ENCODE measurements around the gene STXBP1. TPM values are rescaled to one million over a fixed set of nuclear protein-coding genes. Genes with fewer than 3 reads are reported as not detected.

STXBP1 gene
- total RNA-seq, 2 experiments from 2014 or later: 1.9 to 3.4 TPM

DNA sequence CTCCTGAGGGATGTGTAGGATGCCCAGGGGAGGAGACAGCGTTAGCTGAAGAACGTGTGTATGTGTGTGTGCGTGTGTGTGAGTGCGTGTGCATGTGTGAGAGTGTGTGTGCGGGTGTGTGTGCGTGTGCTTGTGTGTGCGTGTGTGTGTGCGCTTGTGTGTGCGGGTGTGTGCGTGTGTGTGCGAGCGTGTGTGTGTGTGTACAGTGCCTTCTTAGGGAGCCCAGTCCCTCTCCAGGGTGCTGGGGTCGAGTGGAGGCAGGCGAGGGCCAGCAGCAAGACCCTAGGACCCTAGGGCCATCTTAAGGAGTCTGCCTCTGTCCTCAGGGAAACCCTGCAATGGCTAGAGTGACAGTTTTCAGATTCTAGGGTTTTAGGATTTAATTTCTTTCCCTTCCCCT lies 26.0 kb upstream of the STXBP1 start:
- TF ChIP-seq, protein P1, sequence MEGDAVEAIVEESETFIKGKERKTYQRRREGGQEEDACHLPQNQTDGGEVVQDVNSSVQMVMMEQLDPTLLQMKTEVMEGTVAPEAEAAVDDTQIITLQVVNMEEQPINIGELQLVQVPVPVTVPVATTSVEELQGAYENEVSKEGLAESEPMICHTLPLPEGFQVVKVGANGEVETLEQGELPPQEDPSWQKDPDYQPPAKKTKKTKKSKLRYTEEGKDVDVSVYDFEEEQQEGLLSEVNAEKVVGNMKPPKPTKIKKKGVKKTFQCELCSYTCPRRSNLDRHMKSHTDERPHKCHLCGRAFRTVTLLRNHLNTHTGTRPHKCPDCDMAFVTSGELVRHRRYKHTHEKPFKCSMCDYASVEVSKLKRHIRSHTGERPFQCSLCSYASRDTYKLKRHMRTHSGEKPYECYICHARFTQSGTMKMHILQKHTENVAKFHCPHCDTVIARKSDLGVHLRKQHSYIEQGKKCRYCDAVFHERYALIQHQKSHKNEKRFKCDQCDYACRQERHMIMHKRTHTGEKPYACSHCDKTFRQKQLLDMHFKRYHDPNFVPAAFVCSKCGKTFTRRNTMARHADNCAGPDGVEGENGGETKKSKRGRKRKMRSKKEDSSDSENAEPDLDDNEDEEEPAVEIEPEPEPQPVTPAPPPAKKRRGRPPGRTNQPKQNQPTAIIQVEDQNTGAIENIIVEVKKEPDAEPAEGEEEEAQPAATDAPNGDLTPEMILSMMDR (IDR thresholded peaks at IDR 0.05): no peak
- CTCF ChIA-PET: no interaction called here
- H3K4me1 Mint-ChIP-seq (ENCODE audit: low read depth): no peaks in the 10 kb centered on the region
- H3K36me3 Mint-ChIP-seq (ENCODE audit: low read depth): no peaks in the 10 kb centered on the region
- POLR2A ChIA-PET: no interaction called here
- no peak overlapping the region for H3K27ac ChIP-seq (ENCODE audit: low read depth in 1 of 2, low read length in 2 of 2)
- no peak for ATAC-seq (ENCODE audit: poor library complexity)
- no peak overlapping the region for H3K27ac Mint-ChIP-seq
- no peaks in the 10 kb centered on the region for H3K9me3 Mint-ChIP-seq
- no peak overlapping the region for H3K4me3 ChIP-seq (ENCODE audit: low read length)
- no peaks in the 10 kb centered on the region for H3K36me3 ChIP-seq (ENCODE audit: insufficient read depth, low read length)
- intact Hi-C loops (cut with DNase I, micrococcal nuclease): loop anchor here (1.0 to 10.0 kb wide), 4 partner anchors 82 to 645 kb away; no protein-coding TSS in a partner anchor
- DNase-seq: no peak
- no peaks in the 10 kb centered on the region for H3K9me3 ChIP-seq (ENCODE audit: control insufficient read depth in 1 of 2, insufficient read depth in 1 of 2, low read length in 2 of 2)
- H3K4me3 Mint-ChIP-seq: no peak overlapping the region
- H3K27me3 ChIP-seq (ENCODE audit: control insufficient read depth in 1 of 2, insufficient read depth in 2 of 2, low read length in 2 of 2): no peaks in the 10 kb centered on the region
- H3K27me3 Mint-ChIP-seq: peaks cover 20% of the 10 kb centered on the region
- H3K4me1 ChIP-seq (ENCODE audit: insufficient read depth, low read length): peaks cover 4% of the 10 kb centered on the region

- ATAC-seq (ENCODE audit: poor library complexity) (peak; percentile 43), DNase-seq (peak; percentile 33 to 82 (median 52))
- Histone ChIP-seq H3K4me3 (ENCODE audit: low read length) (no peak overlapping the region), H3K36me3 (ENCODE audit: insufficient read depth, low read length) (no peaks in the 10 kb centered on the region), H3K9me3 (ENCODE audit: control insufficient read depth in 1 of 2, insufficient read depth in 1 of 2, low read length in 2 of 2) (no peaks in the 10 kb centered on the region), H3K27me3 (ENCODE audit: control insufficient read depth in 1 of 2, insufficient read depth in 2 of 2, low read length in 2 of 2) (no peaks in the 10 kb centered on the region), H3K27ac (ENCODE audit: low read depth in 1 of 2, low read length in 2 of 2) (no peak overlapping the region), H3K4me1 (ENCODE audit: insufficient read depth, low read length) (peaks cover 4% of the 10 kb centered on the region)
- H3K27me3 Mint-ChIP-seq: peaks cover 20% of the 10 kb centered on the region
- no peaks in the 10 kb centered on the region for H3K9me3 Mint-ChIP-seq
- H3K4me3 Mint-ChIP-seq: no peak overlapping the region
- intact Hi-C loops (cut with DNase I, micrococcal nuclease): loop anchor here (1.0 to 10.0 kb wide), 4 partner anchors 82 to 646 kb away; no protein-coding TSS in a partner anchor
- TF ChIP-seq, protein P1 (IDR thresholded peaks at IDR 0.05): peak; percentile 65
- ChIA-PET CTCF (no interaction called here), POLR2A (interaction anchor here (0.6 kb wide), 1 partner anchor 303 kb away, joined by 3 read pairs; no protein-coding TSS in a partner anchor)
- no peaks in the 10 kb centered on the region for H3K4me1 Mint-ChIP-seq (ENCODE audit: low read depth)
- no peak overlapping the region for H3K27ac Mint-ChIP-seq
- H3K36me3 Mint-ChIP-seq (ENCODE audit: low read depth): no peaks in the 10 kb centered on the region
These were observed 25.5 kb upstream of the STXBP1 start for GRCh38 chr9:127586537-127586936.

- no peak for DNase-seq
- Mint-ChIP-seq H3K4me3 (no peak overlapping the region), H3K9me3 (no peaks in the 10 kb centered on the region), H3K36me3 (ENCODE audit: low read depth) (no peaks in the 10 kb centered on the region), H3K4me1 (ENCODE audit: low read depth) (no peaks in the 10 kb centered on the region), H3K27ac (no peak overlapping the region), H3K27me3 (peaks cover 20% of the 10 kb centered on the region)
- no peak overlapping the region for H3K27ac ChIP-seq (ENCODE audit: low read depth in 1 of 2, low read length in 2 of 2)
- ATAC-seq (ENCODE audit: poor library complexity): no peak
- H3K4me3 ChIP-seq (ENCODE audit: low read length): no peak overlapping the region
- intact Hi-C loops (cut with DNase I, micrococcal nuclease): loop anchor here (2.0 to 10.0 kb wide), 2 partner anchors 643 to 647 kb away; no protein-coding TSS in a partner anchor
- no peaks in the 10 kb centered on the region for H3K9me3 ChIP-seq (ENCODE audit: control insufficient read depth in 1 of 2, insufficient read depth in 1 of 2, low read length in 2 of 2)
- TF ChIP-seq, protein P1 (IDR thresholded peaks at IDR 0.05): no peak
- CTCF ChIA-PET: no interaction called here
- H3K36me3 ChIP-seq (ENCODE audit: insufficient read depth, low read length): no peaks in the 10 kb centered on the region
- no peaks in the 10 kb centered on the region for H3K27me3 ChIP-seq (ENCODE audit: control insufficient read depth in 1 of 2, insufficient read depth in 2 of 2, low read length in 2 of 2)
- peaks cover 4% of the 10 kb centered on the region for H3K4me1 ChIP-seq (ENCODE audit: insufficient read depth, low read length)
- POLR2A ChIA-PET: no interaction called here
These were observed 24.1 kb upstream of the STXBP1 start for GRCh38 chr9:127587966-127588365.

Measured in CD4-positive, alpha-beta T cell (primary cell).